Measurements from ENCODE around the gene GNG12. TPM values are rescaled to one million over a fixed set of nuclear protein-coding genes. Genes with fewer than 3 reads are reported as not detected.

Gene GNG12
- total and polyA plus RNA-seq, 9 of the 15 experiments (the other 6 are each of a cell fraction or from before 2014, with no cell fraction given), result 2.6 to 6.0 (median 4.1) TPM

DNA sequence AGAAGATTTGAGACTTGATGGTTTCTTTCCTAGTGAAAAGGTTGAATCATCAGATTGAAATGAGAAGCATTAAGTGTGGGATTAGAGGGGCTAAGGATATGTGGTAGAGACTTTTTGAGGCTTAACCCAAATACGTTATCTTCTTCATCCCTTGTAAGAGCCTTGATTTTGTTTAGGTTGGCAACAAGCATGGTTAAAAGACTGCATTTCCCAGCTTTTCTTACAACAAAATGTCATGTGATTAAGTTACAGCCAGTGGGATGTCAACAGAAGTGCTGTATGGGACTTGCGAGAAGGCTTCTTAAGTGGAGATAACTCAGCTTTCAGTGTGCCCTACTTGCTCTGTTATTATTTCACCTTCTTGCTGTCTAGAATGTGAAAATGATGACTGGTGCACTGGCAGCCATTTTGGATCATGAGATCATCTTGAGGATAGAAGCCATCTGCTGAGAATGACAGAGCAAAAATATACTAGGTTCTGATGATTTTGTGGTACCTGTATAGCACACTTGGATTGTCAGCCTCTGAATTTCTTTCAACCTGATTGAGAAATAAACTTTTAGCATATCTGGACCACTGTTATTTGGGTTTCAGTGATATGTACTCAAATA, 41.3 kb upstream of the GNG12 start:
- no peaks in the 10 kb centered on the region; a peak in 1 of 5 replicates for H3K4me1 ChIP-seq (replicated peaks in 1 of 2; ENCODE audit: control insufficient read depth in 2 of 2, insufficient read depth in 2 of 2, low read length in 2 of 2)
- no TSS peak for BruUV-seq (replicated peaks)
- 45% methylated on average over 2 of the region's 2 CpGs for WGBS (ENCODE audit: insufficient coverage, low coverage, missing lambda C conversion rate)
- TF ChIP-seq C11orf30 (IDR thresholded peaks at IDR 0.05; ENCODE audit: low read depth) (peak; percentile 34), KLF13 (tag; IDR thresholded peaks at IDR 0.05; ENCODE audit: borderline replicate concordance, low read depth) (no peak), ATF7 (IDR thresholded peaks at IDR 0.05) (0 out of 2 replicates have a peak, but pooled peaks have one; percentile 24), ZSCAN32 (CRISPR knock-in tag; IDR thresholded peaks at IDR 0.05) (no peak), ZNF584 (CRISPR knock-in tag; IDR thresholded peaks at IDR 0.05; ENCODE audit: low read depth) (no peak), CBFA2T2 (conservative IDR thresholded peaks at IDR 0.05) (no peak), CBX1 (IDR thresholded peaks at IDR 0.05; ENCODE audit: low read depth) (peak; percentile 46; the same call in 1 of the 2 replicates), RBM34 (IDR thresholded peaks at IDR 0.05; ENCODE audit: borderline replicate concordance, insufficient read depth, low read length) (no peak), HNRNPLL (IDR thresholded peaks at IDR 0.05; ENCODE audit: low read depth, low read length, poor library complexity, severe bottlenecking) (no peak), ZNF76 (CRISPR knock-in tag; IDR thresholded peaks at IDR 0.05; ENCODE audit: borderline replicate concordance) (no peak), RUNX1 (IDR thresholded peaks at IDR 0.05; ENCODE audit: low read depth) (no peak), SETDB1 (IDR thresholded peaks at IDR 0.05; ENCODE audit: low read length) (no peak), NFE2 (IDR thresholded peaks at IDR 0.05; ENCODE audit: low read depth) (peak; percentile 77), RBM25 (IDR thresholded peaks at IDR 0.05; ENCODE audit: low read depth, low read length, severe bottlenecking) (peak; percentile 70), YY1 (IDR thresholded peaks at IDR 0.05; ENCODE audit: borderline replicate concordance in 1 of 3, control insufficient read depth in 1 of 3, extremely low read depth in 1 of 3, insufficient read depth in 3 of 3, insufficient read length in 1 of 3, insufficient replicate concordance in 2 of 3, low read depth in 1 of 3, low read length in 2 of 3) (peak in 1 of 3 experiments; percentile 82), ZNF384 (IDR thresholded peaks at IDR 0.05; ENCODE audit: low read depth, low read length) (no peak), YBX1 (IDR thresholded peaks at IDR 0.05) (no peak), TRIM25 (IDR thresholded peaks at IDR 0.05; ENCODE audit: borderline replicate concordance) (no peak), BRD9 (IDR thresholded peaks at IDR 0.05; ENCODE audit: low read depth, partially characterized antibody) (no peak), KLF10 (CRISPR knock-in tag; IDR thresholded peaks at IDR 0.05) (no peak), SUPT5H (IDR thresholded peaks at IDR 0.05) (no peak)

More for the DNA sequence above, 41.3 kb upstream of the GNG12 start:
- no peak overlapping the region for H3K4me3 ChIP-seq
- no peaks in the 10 kb centered on the region for H3K9me1 ChIP-seq (ENCODE audit: control insufficient read depth, insufficient read depth, low read length)
- no peaks in the 10 kb centered on the region for H3K79me2 ChIP-seq (ENCODE audit: control insufficient read depth, insufficient read depth, low read length)
- no peaks in the 10 kb centered on the region for H4K20me1 ChIP-seq (replicated peaks; ENCODE audit: control insufficient read depth, insufficient read depth, low read length)
- H3K27ac ChIP-seq (ENCODE audit: extremely low read depth, low read depth, low read length), result peak overlapping the region; percentile 21; the same call in 1 of the 3 replicates
- no peak overlapping the region for H3K9ac ChIP-seq (ENCODE audit: insufficient read depth in 1 of 2, low read depth in 2 of 2, low read length in 2 of 2)
- POLR2A ChIA-PET, result interaction anchor here (0.6 to 1.0 kb wide), 3 partner anchors 53 to 203 kb away, joined by 3 read pairs; no protein-coding TSS in a partner anchor
- no peak for DNase-seq (ENCODE audit: extremely low read depth in 1 of 4, low spot score in 3 of 4)
- in situ Hi-C loops (cut with MboI), result no loop called here
- no peaks in the 10 kb centered on the region for H3K27me3 ChIP-seq (ENCODE audit: control insufficient read depth in 2 of 2, insufficient read depth in 2 of 2, low read length in 2 of 2)
- no peak overlapping the region for H3K4me2 ChIP-seq (ENCODE audit: insufficient read depth, low read length)
- H3K9me3 ChIP-seq (replicated peaks; ENCODE audit: control insufficient read depth, insufficient read depth, low read depth, low read length), result no peaks in the 10 kb centered on the region
- FAIRE-seq, result peak; percentile 71
- intact Hi-C loops (cut with micrococcal nuclease), result no loop called here
- no peaks in the 10 kb centered on the region for H3K36me3 ChIP-seq (ENCODE audit: control insufficient read depth, insufficient read depth, low read length)
- CTCF ChIA-PET (ENCODE audit: low intra/inter-chr PET ratio), result no interaction called here
- peak overlapping the region; percentile 25; the same call in 1 of the 2 replicates for H2AFZ ChIP-seq (ENCODE audit: low read depth, low read length)
- ATAC-seq, result peak; percentile 57; the same call in 2 of the 3 replicates

Data from K562 (cell line).